ENCODE measurements around the gene CELSR2. TPM values are rescaled to one million over a fixed set of nuclear protein-coding genes. Genes with fewer than 3 reads are reported as not detected.
"Not testable (repeated sequence)": the region's sequence is repeated elsewhere in the genome, so short reads cannot be mapped to it uniquely, and the experiment has no call there.

Gene CELSR2
- total RNA-seq, 1 donor from 2014 or later = 3.8 TPM

GRCh38 chr1:109274533-109275476, 25.5 kb downstream of the CELSR2 start:
- intact Hi-C loops (cut with micrococcal nuclease) = no loop called here
- Mint-ChIP-seq H3K36me3 (ENCODE audit: low read depth) (peaks cover 5% of the 10 kb centered on the region), H3K4me3 (ENCODE audit: low read depth) (no peak overlapping the region), H3K9me3 (no peaks in the 10 kb centered on the region), H3K27ac (no peak overlapping the region), H3K27me3 (ENCODE audit: low read depth) (no peaks in the 10 kb centered on the region), H3K4me1 (ENCODE audit: low read depth) (peaks cover 8% of the 10 kb centered on the region)
- no peak for DNase-seq (ENCODE audit: low spot score)

- Mint-ChIP-seq H3K4me3 (ENCODE audit: low read depth) (no peak overlapping the region), H3K36me3 (ENCODE audit: low read depth) (peaks cover 13% of the 10 kb centered on the region), H3K9me3 (no peaks in the 10 kb centered on the region), H3K4me1 (ENCODE audit: low read depth) (peaks cover 8% of the 10 kb centered on the region), H3K27ac (no peak overlapping the region), H3K27me3 (ENCODE audit: low read depth) (no peaks in the 10 kb centered on the region)
- intact Hi-C loops (cut with micrococcal nuclease) = loop anchor here (2.0 kb wide), 1 partner anchor 257 kb away; no protein-coding TSS in a partner anchor
- no peak for DNase-seq (ENCODE audit: low spot score)
Observed at GRCh38 chr1:109275706-109276345, 26.5 kb downstream of the CELSR2 start.

GRCh38 chr1:109277434-109278204, 28.3 kb downstream of the CELSR2 start:
- intact Hi-C loops (cut with micrococcal nuclease) = loop anchor here (1.0 to 2.0 kb wide), 2 partner anchors 122 to 255 kb away; no protein-coding TSS in a partner anchor
- DNase-seq (ENCODE audit: low spot score) = peak; percentile 52
- Mint-ChIP-seq H3K27ac (peak overlapping the region; percentile 46), H3K36me3 (ENCODE audit: low read depth) (peaks cover 13% of the 10 kb centered on the region), H3K27me3 (ENCODE audit: low read depth) (no peaks in the 10 kb centered on the region), H3K4me3 (ENCODE audit: low read depth) (no peak overlapping the region), H3K4me1 (ENCODE audit: low read depth) (peaks cover 19% of the 10 kb centered on the region), H3K9me3 (no peaks in the 10 kb centered on the region)

- Mint-ChIP-seq H3K27ac (no peak overlapping the region), H3K4me1 (ENCODE audit: low read depth) (peaks cover 27% of the 10 kb centered on the region), H3K27me3 (ENCODE audit: low read depth) (no peaks in the 10 kb centered on the region), H3K36me3 (ENCODE audit: low read depth) (peaks cover 13% of the 10 kb centered on the region), H3K9me3 (no peaks in the 10 kb centered on the region), H3K4me3 (ENCODE audit: low read depth) (no peak overlapping the region)
- DNase-seq (ENCODE audit: low spot score) = no peak
- intact Hi-C loops (cut with micrococcal nuclease) = no loop called here
Observed at GRCh38 chr1:109279615-109280278, 30.4 kb downstream of the CELSR2 start.

GRCh38 chr1:109280862-109281261, 31.5 kb downstream of the CELSR2 start:
- Mint-ChIP-seq H3K9me3 (no peaks in the 10 kb centered on the region), H3K4me1 (ENCODE audit: low read depth) (peaks cover 27% of the 10 kb centered on the region), H3K36me3 (ENCODE audit: low read depth) (peaks cover 13% of the 10 kb centered on the region), H3K4me3 (ENCODE audit: low read depth) (no peak overlapping the region), H3K27me3 (ENCODE audit: low read depth) (no peaks in the 10 kb centered on the region), H3K27ac (no peak overlapping the region)
- intact Hi-C loops (cut with micrococcal nuclease) = no loop called here
- DNase-seq (ENCODE audit: low spot score) = no peak

GRCh38 chr1:109281680-109282496, 32.5 kb downstream of the CELSR2 start:
- H3K4me3 Mint-ChIP-seq (ENCODE audit: low read depth) = peak overlapping the region; percentile 93
- H3K27ac Mint-ChIP-seq = no peak overlapping the region
- H3K4me1 Mint-ChIP-seq (ENCODE audit: low read depth) = peaks cover 27% of the 10 kb centered on the region
- intact Hi-C loops (cut with micrococcal nuclease) = no loop called here
- H3K9me3 Mint-ChIP-seq = no peaks in the 10 kb centered on the region
- H3K36me3 Mint-ChIP-seq (ENCODE audit: low read depth) = peaks cover 13% of the 10 kb centered on the region
- DNase-seq (ENCODE audit: low spot score) = no peak
- peaks cover 2% of the 10 kb centered on the region for H3K27me3 Mint-ChIP-seq (ENCODE audit: low read depth)

- DNase-seq (ENCODE audit: low spot score) = no peak
- Mint-ChIP-seq H3K4me3 (ENCODE audit: low read depth) (peak overlapping the region; percentile 93), H3K4me1 (ENCODE audit: low read depth) (peaks cover 22% of the 10 kb centered on the region), H3K27ac (peak overlapping the region; percentile 79), H3K9me3 (no peaks in the 10 kb centered on the region), H3K27me3 (ENCODE audit: low read depth) (peaks cover 3% of the 10 kb centered on the region), H3K36me3 (ENCODE audit: low read depth) (peaks cover 13% of the 10 kb centered on the region)
- intact Hi-C loops (cut with micrococcal nuclease) = no loop called here
Observed at GRCh38 chr1:109282497-109282951, 33.2 kb downstream of the CELSR2 start.

GRCh38 chr1:109282952-109283747, 33.8 kb downstream of the CELSR2 start, which contains the start of gene PSRC1:
Gene PSRC1, minus strand, starts transcription at chr1:109283145.
- H3K36me3 Mint-ChIP-seq (ENCODE audit: low read depth) = peaks cover 13% of the 10 kb centered on the region
- DNase-seq (ENCODE audit: low spot score) = peak; percentile 87
- peak within 1 kb of the TSS; percentile 79 for H3K27ac Mint-ChIP-seq
- H3K27me3 Mint-ChIP-seq (ENCODE audit: low read depth) = peaks cover 3% of the 10 kb centered on the region
- peak within 1 kb of the TSS; percentile 93 for H3K4me3 Mint-ChIP-seq (ENCODE audit: low read depth)
- no peaks in the 10 kb centered on the region for H3K9me3 Mint-ChIP-seq
- intact Hi-C loops (cut with micrococcal nuclease) = no loop called here
- peaks cover 21% of the 10 kb centered on the region for H3K4me1 Mint-ChIP-seq (ENCODE audit: low read depth)

- DNase-seq (ENCODE audit: low spot score) = peak; percentile 42
- Mint-ChIP-seq H3K9me3 (no peaks in the 10 kb centered on the region), H3K4me1 (ENCODE audit: low read depth) (peaks cover 21% of the 10 kb centered on the region), H3K4me3 (ENCODE audit: low read depth) (peak overlapping the region; percentile 93), H3K36me3 (ENCODE audit: low read depth) (peaks cover 13% of the 10 kb centered on the region), H3K27me3 (ENCODE audit: low read depth) (peaks cover 9% of the 10 kb centered on the region), H3K27ac (peak overlapping the region; percentile 79)
- intact Hi-C loops (cut with micrococcal nuclease) = no loop called here
Observed at GRCh38 chr1:109283748-109284600, 34.6 kb downstream of the CELSR2 start.

GRCh38 chr1:109286762-109287161, 37.4 kb downstream of the CELSR2 start:
- H3K36me3 Mint-ChIP-seq (ENCODE audit: low read depth); H3K27ac Mint-ChIP-seq; H3K9me3 Mint-ChIP-seq; intact Hi-C loops (cut with micrococcal nuclease); H3K4me3 Mint-ChIP-seq (ENCODE audit: low read depth); DNase-seq (ENCODE audit: low spot score): not testable (repeated sequence)
- peaks cover 15% of the 10 kb centered on the region for H3K4me1 Mint-ChIP-seq (ENCODE audit: low read depth)
- peaks cover 12% of the 10 kb centered on the region for H3K27me3 Mint-ChIP-seq (ENCODE audit: low read depth)

All from activated T-helper 2 cell treated with anti-CD3 and anti-CD28 coated beads, Interferon-gamma antibody, Interleukin-2, Interleukin-4, amounts not matched to agents 10 μg/mL and 5 μg/mL and 100 μg/mL, durations not matched to agents 14 hours and 24 hours and 36 hours (primary cell).